Progenitor cell of endocrine pancreas (in vitro differentiated cells): ENCODE measurements around the gene E4F1. TPM values are rescaled to one million over a fixed set of nuclear protein-coding genes. Genes with fewer than 3 reads are reported as not detected.

ENCODE experiments used
- DNase-seq: peaks from one replicate; pipeline ENCODE4 v3.0.0; 2021; ENCODE audit warnings: low spot score; ENCODE audit not compliant: unreplicated experiment
- H3K27ac Mint-ChIP-seq: 2 replicates; pipeline ENCODE4 v1.8.0; 2021; ENCODE audit warnings: mild to moderate bottlenecking, moderate library complexity, mixed read lengths
- H3K27me3 Mint-ChIP-seq: 2 replicates; pipeline ENCODE4 v1.8.0; 2021; ENCODE audit warnings: mixed read lengths
- H3K36me3 Mint-ChIP-seq: 2 replicates; pipeline ENCODE4 v1.8.0; 2022; ENCODE audit warnings: mixed read lengths; ENCODE audit not compliant: insufficient read depth
- H3K4me1 Mint-ChIP-seq: 2 replicates; pipeline ENCODE4 v1.8.0; 2021; ENCODE audit warnings: low read depth, mixed read lengths
- H3K4me3 Mint-ChIP-seq: 2 replicates; pipeline ENCODE4 v1.8.0; 2021; ENCODE audit warnings: low read depth, mild to moderate bottlenecking, moderate library complexity, mixed read lengths
- H3K9me3 Mint-ChIP-seq: 2 replicates; pipeline ENCODE4 v1.8.0; 2021; ENCODE audit warnings: low read depth, mixed read lengths
- CTCF ChIP-seq: fragments of 200-600 bp; sonication (generic); IDR thresholded peaks from one replicate; pipeline ENCODE4 v1.5.0; 2021; ENCODE audit warnings: antibody characterized with exemption, mild to moderate bottlenecking; ENCODE audit not compliant: unreplicated experiment
- microRNA-seq: library from miRNA; unstranded; fragments of <30 nt; microRNA quantifications from one replicate; pipeline ENCODE4 v1.1.0, GENCODE V29; 2020; ENCODE audit warnings: borderline number of aligned reads; ENCODE audit not compliant: unreplicated experiment
- total RNA-seq: library from RNA; stranded (reverse); gene quantifications from 2 replicates; pipeline ENCODE4 v1.2.1, GENCODE V29; 2021

E4F1 gene
- total RNA-seq, 1 donor from 2014 or later: 33.7 TPM

GRCh38 chr16:2284001-2284770 lies 60.8 kb downstream of the E4F1 start:
- no peak for TF ChIP-seq CTCF
- Mint-ChIP-seq H3K27ac (peak overlapping the region; percentile 82), H3K27me3 (peaks cover 8% of the 10 kb centered on the region), H3K4me3 (no peak overlapping the region), H3K9me3 (no peaks in the 10 kb centered on the region), H3K4me1 (no peaks in the 10 kb centered on the region), H3K36me3 (no peaks in the 10 kb centered on the region)
- DNase-seq: no peak

GRCh38 chr16:2284797-2285576 lies 61.6 kb downstream of the E4F1 start:
- no peaks in the 10 kb centered on the region for H3K9me3 Mint-ChIP-seq
- H3K4me3 Mint-ChIP-seq: no peak overlapping the region
- no peak overlapping the region for H3K27ac Mint-ChIP-seq
- no peak for DNase-seq
- H3K36me3 Mint-ChIP-seq: no peaks in the 10 kb centered on the region
- H3K4me1 Mint-ChIP-seq: no peaks in the 10 kb centered on the region
- H3K27me3 Mint-ChIP-seq: peaks cover 6% of the 10 kb centered on the region
- no peak for TF ChIP-seq CTCF

Small RNA genes within 50 kb of the gene (microRNA-seq; reads per million reads assigned to microRNA genes)
- gene MIR3677 (6.0 reads per million, percentile 3 among the genes with 10 or more reads in this experiment), gene MIR4717 (not detected)

Other genes starting within 250 kb of the E4F1 start
- gene NOXO1, start 242.1 kb upstream of the E4F1 start, total RNA-seq: 0.93 and 1.5 TPM in 2 replicates
- 27.1 and 32.9 TPM in 2 replicates for gene GFER, start 239.4 kb upstream of the E4F1 start, total RNA-seq
- gene SYNGR3, start 233.6 kb upstream of the E4F1 start, total RNA-seq: 3.0 and 3.3 TPM in 2 replicates
- gene ZNF598, start 213.8 kb upstream of the E4F1 start, total RNA-seq: 41.5 and 43.6 TPM in 2 replicates
- 5.0 and 5.3 TPM in 2 replicates for gene NPW, start 203.8 kb upstream of the E4F1 start, total RNA-seq
- 8.4 and 10.3 TPM in 2 replicates for gene NHERF2, start 196.7 kb upstream of the E4F1 start, total RNA-seq
- gene NTHL1, start 175.8 kb upstream of the E4F1 start, total RNA-seq: 24.2 and 28.1 TPM in 2 replicates
- gene TSC2, start 175.6 kb upstream of the E4F1 start, total RNA-seq: 241 and 253 TPM in 2 replicates
- gene PKD1, start 87.7 kb upstream of the E4F1 start, total RNA-seq: 96.2 and 97.8 TPM in 2 replicates
- 20.4 and 23.3 TPM in 2 replicates for gene RAB26, start 75.0 kb upstream of the E4F1 start, total RNA-seq
- 79.6 and 85.2 TPM in 2 replicates for gene TRAF7, start 67.8 kb upstream of the E4F1 start, total RNA-seq
- 12.7 and 13.1 TPM in 2 replicates for gene CASKIN1, start 27.0 kb upstream of the E4F1 start, total RNA-seq
- 51.5 TPM in 2 replicates for gene MLST8, start 18.1 kb upstream of the E4F1 start, total RNA-seq
- 22.5 and 24.6 TPM in 2 replicates for gene BRICD5, start 12.7 kb upstream of the E4F1 start, total RNA-seq
- gene PGP, start 8.8 kb upstream of the E4F1 start, total RNA-seq: 28.5 and 30.6 TPM in 2 replicates
- 1.7 and 2.1 TPM in 2 replicates for gene DNASE1L2, start 12.9 kb downstream of the E4F1 start, total RNA-seq
- gene ECI1, start 28.0 kb downstream of the E4F1 start, total RNA-seq: 69.2 and 72.6 TPM in 2 replicates
- 231 and 237 TPM in 2 replicates for gene RNPS1, start 44.5 kb downstream of the E4F1 start, total RNA-seq
- gene ABCA3, start 117.1 kb downstream of the E4F1 start, total RNA-seq: 6.9 and 7.6 TPM in 2 replicates
- 26.5 and 27.8 TPM in 2 replicates for gene CCNF, start 205.9 kb downstream of the E4F1 start, total RNA-seq
- 27.4 and 32.2 TPM in 2 replicates for gene TEDC2, start 236.5 kb downstream of the E4F1 start, total RNA-seq
- gene NTN3, start 247.7 kb downstream of the E4F1 start, total RNA-seq: 2.4 and 2.5 TPM in 2 replicates